ENCODE results near the gene VAMP2.

VAMP2 gene, protein sequence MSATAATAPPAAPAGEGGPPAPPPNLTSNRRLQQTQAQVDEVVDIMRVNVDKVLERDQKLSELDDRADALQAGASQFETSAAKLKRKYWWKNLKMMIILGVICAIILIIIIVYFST

DNA sequence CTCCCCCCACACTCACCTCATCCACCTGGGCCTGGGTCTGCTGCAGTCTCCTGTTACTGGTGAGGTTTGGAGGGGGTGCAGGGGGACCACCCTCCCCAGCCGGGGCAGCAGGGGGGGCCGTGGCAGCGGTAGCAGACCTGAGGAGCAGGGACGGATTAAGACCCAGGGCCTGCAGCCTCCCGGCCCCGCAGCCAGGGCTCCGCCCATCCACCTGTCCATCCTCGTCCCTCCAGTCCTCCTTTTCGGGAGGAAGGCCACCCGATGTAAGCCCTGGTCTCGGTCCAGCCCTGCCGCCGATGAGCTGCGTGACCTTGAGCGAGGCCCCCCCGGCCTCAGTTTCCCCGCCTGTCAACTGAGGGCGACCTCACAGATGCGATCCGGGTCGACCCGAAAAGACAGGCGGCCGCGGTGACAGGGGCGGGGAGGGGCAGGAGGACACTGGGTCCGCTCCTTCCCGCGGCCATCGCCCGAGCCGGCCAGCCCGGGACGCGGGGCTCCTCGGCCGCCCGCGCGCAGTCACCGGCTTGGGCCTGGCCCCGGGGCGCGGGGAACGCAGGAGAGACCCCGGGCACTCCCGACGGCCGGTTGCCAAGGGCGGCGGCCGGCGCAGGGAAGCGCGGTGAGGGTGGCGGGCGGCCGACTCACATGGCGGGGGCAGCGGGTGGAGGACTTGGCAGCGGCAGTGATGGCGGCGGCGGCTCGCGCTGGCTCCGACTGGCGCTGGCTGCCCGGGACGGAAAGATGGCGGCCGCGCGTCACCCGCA, at the start of gene VAMP2:
VAMP2 (minus strand) TSS at position 716 of the 764 bp plus-strand sequence; CDS start at position 647, 69 bp downstream.
- Histone ChIP-seq H3K27me3 (no peaks in the 10 kb centered on the region), H3K9ac (peak within 1 kb of the TSS; percentile 96 to 100 (median 99)), H3K9me3 (replicated peaks in 1 of 11) (no peaks in the 10 kb centered on the region), H3K4me3 (peak within 1 kb of the TSS; percentile 92 to 100 (median 100)), H4K20me1 (peaks cover 10 to 37% (median 26%) of the 10 kb centered on the region in 11 experiments; a peak in 17 of 22 replicates), H3K4me1 (peaks cover 51 to 65% (median 61%) of the 10 kb centered on the region in 10 experiments), H3K27ac (peak within 1 kb of the TSS; percentile 93 to 100 (median 98)), H3K36me3 (peaks cover 13 to 30% (median 21%) of the 10 kb centered on the region in 11 experiments; a peak in 20 of 22 replicates), H3K4me2 (peak within 1 kb of the TSS; percentile 92 to 100 (median 100))
- no peak for TF ChIP-seq Cebpa-rat (IDR thresholded peaks at IDR 0.05)

DNA sequence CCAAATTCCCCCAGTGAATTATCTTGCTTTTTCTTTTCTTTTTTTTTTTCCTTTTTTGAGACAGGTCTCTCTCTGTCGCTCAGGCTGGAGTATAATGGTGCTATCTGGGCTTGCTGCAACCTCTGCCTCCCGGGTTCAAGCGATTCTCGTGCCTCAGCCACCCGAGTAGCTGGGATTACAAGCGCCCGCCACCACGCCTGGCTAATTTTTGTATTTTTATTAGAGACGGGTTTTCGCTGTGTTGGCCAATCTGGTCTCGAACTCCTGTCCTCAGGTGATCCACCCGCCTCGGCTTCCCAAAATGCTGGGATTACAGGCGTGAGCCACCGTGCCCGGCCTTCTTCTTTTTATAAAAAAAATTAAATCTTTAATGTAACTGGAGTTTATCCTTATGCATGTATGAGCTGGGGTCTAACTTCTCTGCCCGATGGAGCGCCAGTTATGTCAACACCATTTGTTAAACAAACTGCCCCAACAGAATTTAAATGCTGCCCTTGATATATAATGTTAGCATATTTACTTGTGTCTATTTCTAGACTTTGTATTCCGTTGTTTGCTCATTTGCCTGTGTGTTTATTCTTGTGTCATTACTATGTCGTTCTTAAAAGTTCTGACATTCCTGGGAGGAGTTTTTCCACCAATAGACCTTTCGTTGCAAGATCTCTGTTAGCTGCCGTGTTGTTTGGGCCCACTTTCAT, 48.2 kb upstream of the VAMP2 start:
- Histone ChIP-seq H3K4me3 (peak overlapping the region; percentile 55 to 87 (median 75)), H4K20me1 (peaks cover 0 to 29% (median 18%) of the 10 kb centered on the region in 11 experiments; a peak in 16 of 22 replicates), H3K27ac (peak overlapping the region; percentile 61 to 99 (median 93); a peak in 21 of 22 replicates), H3K9ac (peak overlapping the region; percentile 69 to 96 (median 92)), H3K9me3 (replicated peaks in 1 of 11) (no peaks in the 10 kb centered on the region), H3K36me3 (peaks cover 0 to 36% (median 22%) of the 10 kb centered on the region in 11 experiments; a peak in 18 of 22 replicates), H3K27me3 (no peaks in the 10 kb centered on the region), H3K4me2 (peak overlapping the region; percentile 88 to 99 (median 94)), H3K4me1 (peaks cover 26 to 49% (median 41%) of the 10 kb centered on the region in 10 experiments)
- no peak for TF ChIP-seq Cebpa-rat (IDR thresholded peaks at IDR 0.05)

DNA sequence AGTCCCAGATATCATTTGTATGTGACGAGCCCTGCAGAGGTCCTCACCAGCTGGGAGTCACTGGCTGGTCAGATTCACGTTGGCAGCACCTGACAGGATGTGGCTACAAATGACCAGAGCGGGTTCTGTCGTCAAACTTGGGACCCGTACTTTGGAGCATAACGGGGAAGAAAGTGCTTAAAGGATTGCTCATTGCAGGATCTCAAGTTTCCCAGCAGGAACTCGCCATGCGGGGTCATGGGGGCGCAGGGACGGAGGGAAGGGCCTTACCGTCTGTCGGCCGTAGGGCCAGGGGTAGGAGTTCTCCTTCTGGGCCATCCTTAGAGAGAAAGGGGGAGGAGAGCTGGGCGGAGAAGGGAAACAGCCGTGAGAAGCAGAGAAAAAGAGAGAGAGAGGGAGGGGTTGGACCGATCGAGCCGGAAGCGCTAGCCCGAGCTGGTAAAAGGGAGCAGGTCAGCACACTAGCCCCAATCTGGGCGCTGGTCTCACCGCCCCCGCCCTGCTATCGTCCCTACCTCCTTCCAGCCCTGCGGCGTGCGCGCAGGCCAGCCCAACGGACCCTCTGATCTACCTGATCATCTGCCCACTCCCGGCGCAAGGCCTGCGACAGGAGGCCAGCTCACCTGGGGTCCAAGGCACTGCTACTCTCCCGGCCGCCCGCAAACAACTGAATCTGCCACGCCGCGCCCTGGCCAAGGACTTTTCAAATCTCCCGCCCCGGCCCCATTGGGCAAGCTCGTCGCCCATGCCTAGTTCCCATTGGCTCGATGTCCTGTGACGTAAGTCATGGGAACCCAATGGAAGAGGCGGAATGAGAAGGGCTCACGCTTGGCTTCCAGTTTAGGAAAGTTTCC, 47.4 kb upstream of the VAMP2 start, which contains the start of gene AURKB:
AURKB (minus strand) TSS at position 669 of the 854 bp plus-strand sequence; CDS start at position 318, 351 bp downstream.
- peak within 1 kb of the TSS; percentile 88 to 99 (median 94) for H3K4me2 ChIP-seq
- peaks cover 0 to 34% (median 26%) of the 10 kb centered on the region in 11 experiments; a peak in 16 of 22 replicates for H4K20me1 ChIP-seq
- TF ChIP-seq Cebpa-rat (IDR thresholded peaks at IDR 0.05): no peak
- no peaks in the 10 kb centered on the region for H3K9me3 ChIP-seq (replicated peaks in 1 of 11)
- H3K9ac ChIP-seq: peak within 1 kb of the TSS; percentile 69 to 96 (median 92)
- H3K27ac ChIP-seq: peak within 1 kb of the TSS; percentile 61 to 99 (median 93); a peak in 21 of 22 replicates
- peaks cover 0 to 43% (median 30%) of the 10 kb centered on the region in 11 experiments; a peak in 18 of 22 replicates for H3K36me3 ChIP-seq
- no peaks in the 10 kb centered on the region for H3K27me3 ChIP-seq
- peak within 1 kb of the TSS; percentile 55 to 87 (median 75) for H3K4me3 ChIP-seq
- H3K4me1 ChIP-seq: peaks cover 26 to 49% (median 41%) of the 10 kb centered on the region in 10 experiments

DNA sequence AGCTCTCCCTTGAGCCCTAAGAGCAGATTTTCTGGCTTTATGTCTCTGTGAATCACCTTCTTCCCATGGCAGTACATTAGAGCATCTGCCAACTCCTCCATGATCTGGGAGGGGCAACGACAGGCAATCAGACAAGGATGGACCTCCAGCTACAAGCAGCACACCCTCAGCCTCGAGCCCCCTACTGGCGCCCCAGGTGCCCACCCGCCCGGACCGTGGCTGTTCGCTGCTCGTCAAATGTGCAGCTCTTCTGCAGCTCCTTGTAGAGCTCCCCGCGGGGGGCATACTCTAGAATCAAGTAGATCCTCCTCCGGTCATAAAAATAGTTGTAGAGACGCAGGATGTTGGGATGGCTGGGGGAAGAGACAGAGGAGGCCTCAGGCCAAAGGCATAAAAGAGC, 43.8 kb upstream of the VAMP2 start:
- Histone ChIP-seq H3K9ac (peak overlapping the region in 1 of 11 experiments; percentile 27; a peak in 3 of 22 replicates), H3K27me3 (no peaks in the 10 kb centered on the region), H3K4me1 (peaks cover 26 to 44% (median 37%) of the 10 kb centered on the region in 10 experiments), H4K20me1 (peaks cover 0 to 45% (median 29%) of the 10 kb centered on the region in 11 experiments; a peak in 16 of 22 replicates), H3K36me3 (peaks cover 0 to 78% (median 60%) of the 10 kb centered on the region in 11 experiments; a peak in 18 of 22 replicates), H3K9me3 (replicated peaks in 1 of 11) (no peaks in the 10 kb centered on the region), H3K4me3 (no peak overlapping the region), H3K27ac (no peak overlapping the region), H3K4me2 (0 out of 22 replicates have a peak overlapping the region, but pooled peaks of 1 of the 11 experiments have one; percentile 92)
- TF ChIP-seq Cebpa-rat (IDR thresholded peaks at IDR 0.05): no peak

DNA sequence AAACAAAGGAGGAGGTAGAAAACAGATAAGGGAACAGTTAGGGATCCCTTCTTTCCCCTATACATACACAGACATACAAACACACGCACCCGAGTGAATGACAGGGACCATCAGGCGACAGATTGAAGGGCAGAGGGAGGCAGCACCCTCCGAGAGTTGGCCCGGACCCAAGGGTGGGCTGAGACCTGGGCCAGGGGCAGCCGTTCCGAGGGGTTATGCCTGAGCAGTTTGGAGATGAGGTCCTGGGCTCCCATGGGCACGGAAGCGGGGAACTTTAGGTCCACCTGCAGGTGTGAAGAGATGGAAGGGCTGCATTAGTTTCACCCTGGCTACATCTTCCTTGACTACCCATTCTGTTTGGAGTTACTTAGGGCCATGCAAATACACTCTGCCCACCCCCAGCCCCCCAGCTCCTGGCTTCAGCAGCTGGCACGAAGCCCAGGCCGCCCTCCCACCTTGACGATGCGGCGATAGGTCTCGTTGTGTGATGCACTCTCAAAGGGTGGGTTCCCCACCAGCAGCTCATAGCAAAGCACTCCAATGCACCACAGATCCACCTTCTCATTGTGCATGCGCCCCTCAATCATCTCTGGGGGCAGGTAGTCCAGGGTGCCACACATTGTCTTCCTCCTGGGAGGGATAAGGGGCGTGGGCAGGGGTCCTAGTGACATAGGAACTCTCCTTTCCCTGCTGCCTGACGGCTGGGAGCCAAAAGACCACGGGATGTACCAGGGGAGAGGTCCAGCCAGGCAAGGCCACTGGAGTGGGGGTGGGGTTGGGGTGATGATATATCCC, 42.2 kb upstream of the VAMP2 start:
- peaks cover 0 to 87% (median 65%) of the 10 kb centered on the region in 11 experiments; a peak in 18 of 22 replicates for H3K36me3 ChIP-seq
- H3K27me3 ChIP-seq: no peaks in the 10 kb centered on the region
- H3K27ac ChIP-seq: no peak overlapping the region
- H3K4me2 ChIP-seq: no peak overlapping the region
- H4K20me1 ChIP-seq: peaks cover 0 to 45% (median 29%) of the 10 kb centered on the region in 11 experiments; a peak in 16 of 22 replicates
- H3K9ac ChIP-seq: no peak overlapping the region
- H3K9me3 ChIP-seq (replicated peaks in 1 of 11): no peaks in the 10 kb centered on the region
- H3K4me1 ChIP-seq: peaks cover 15 to 38% (median 30%) of the 10 kb centered on the region in 10 experiments
- TF ChIP-seq Cebpa-rat (IDR thresholded peaks at IDR 0.05): no peak
- H3K4me3 ChIP-seq: no peak overlapping the region

DNA sequence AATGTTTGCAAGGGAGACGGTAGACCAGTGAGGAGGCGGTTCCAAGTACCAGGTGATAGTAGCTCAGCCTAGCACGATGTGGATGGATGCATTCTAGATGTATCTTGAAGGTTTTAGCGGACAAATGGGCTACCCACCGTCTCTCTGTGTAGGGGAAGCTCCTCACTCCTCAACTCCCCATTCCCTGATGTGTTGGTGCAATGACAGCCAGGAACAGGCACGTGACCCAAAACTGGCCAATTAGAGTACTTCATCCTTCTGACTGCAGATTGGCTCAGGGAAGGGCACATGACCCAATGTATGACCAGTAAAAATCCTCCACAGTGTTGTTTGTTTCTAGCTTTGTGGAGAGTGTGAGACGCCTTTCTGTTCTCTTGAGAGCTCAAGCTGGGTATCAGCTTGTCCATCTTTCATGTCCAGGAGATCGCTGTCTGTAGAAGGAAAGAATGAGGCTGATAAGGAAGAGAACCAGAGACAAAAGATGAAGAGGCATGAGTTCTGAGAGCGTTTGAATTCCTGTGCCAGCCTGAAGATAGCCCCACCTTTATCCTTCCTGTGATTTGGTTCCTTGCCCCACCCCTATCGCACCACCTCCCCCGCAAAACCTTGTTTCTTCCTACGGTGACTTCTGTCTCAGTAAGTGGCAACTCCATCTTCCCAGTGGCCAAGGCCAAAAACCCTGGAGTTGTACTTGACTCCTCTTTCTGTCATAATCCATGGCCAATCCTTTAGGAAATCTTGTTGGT, 29.5 kb upstream of the VAMP2 start:
- peak overlapping the region; percentile 49 to 81 (median 66) for H3K4me2 ChIP-seq
- H3K27ac ChIP-seq: peak overlapping the region in 10 of 11 experiments; percentile 7 to 75 (median 62); a peak in 17 of 22 replicates
- peak overlapping the region in 6 of 10 experiments; percentile 0 to 47 (median 16); a peak in 5 of 20 replicates for H3K4me3 ChIP-seq
- H3K36me3 ChIP-seq: no peaks in the 10 kb centered on the region
- no peak for TF ChIP-seq Cebpa-rat (IDR thresholded peaks at IDR 0.05)
- H3K4me1 ChIP-seq: peaks cover 37 to 47% (median 43%) of the 10 kb centered on the region in 10 experiments
- no peaks in the 10 kb centered on the region for H3K27me3 ChIP-seq
- peaks cover 14 to 21% (median 17%) of the 10 kb centered on the region in 11 experiments; a peak in 19 of 22 replicates for H4K20me1 ChIP-seq
- H3K9ac ChIP-seq: peak overlapping the region in 10 of 11 experiments; percentile 16 to 62 (median 48); a peak in 16 of 22 replicates
- no peaks in the 10 kb centered on the region for H3K9me3 ChIP-seq (replicated peaks in 1 of 11)

Data from BLaER1 treated with 17β-estradiol and CSF1 and Interleukin-3, amounts not matched to agents 10 nM and 100 nM (cell line).